ENCODE results near the gene DCTN2. TPM values are rescaled to one million over a fixed set of nuclear protein-coding genes. Genes with fewer than 3 reads are reported as not detected.

DCTN2 gene
- total RNA-seq, 4 donors from 2014 or later: 92.9 to 138 (median 130) TPM

DNA sequence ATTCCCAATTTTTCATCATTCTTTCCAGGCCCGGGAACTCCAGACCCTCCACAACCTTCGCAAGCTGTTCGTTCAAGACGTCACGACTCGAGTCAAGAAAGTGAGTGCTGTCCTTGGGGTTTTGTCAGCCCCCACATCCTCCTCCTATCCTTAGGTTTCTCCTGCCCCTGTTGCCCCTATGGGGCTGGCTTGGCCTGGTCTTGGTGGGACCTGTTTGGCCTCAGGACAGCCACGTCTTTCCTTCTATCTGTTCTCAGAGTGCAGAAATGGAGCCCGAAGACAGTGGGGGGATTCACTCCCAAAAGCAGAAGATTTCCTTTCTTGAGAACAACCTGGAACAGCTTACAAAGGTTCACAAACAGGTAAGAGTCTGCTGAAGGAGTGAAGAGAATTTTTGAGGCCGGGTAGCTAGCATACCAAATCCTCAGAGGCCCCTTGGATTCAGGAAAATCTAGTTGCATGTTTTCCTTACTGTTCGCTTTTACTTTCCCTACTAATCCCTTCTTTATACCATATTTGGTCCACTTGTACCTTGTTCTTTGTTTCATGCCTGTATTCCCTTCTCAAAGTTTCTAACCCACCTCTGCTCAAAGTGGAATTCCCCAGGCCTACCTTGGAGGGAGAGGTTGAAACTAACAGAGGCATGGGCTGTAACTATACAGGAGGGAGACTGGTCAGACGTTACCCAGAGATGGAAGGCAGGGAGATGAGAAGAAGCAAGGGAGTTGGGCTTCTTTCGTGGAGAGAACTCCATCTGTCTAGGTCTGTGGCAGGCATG, 31.2 kb upstream of the DCTN2 start:
- Histone ChIP-seq H3K9me3 (no peaks in the 10 kb centered on the region), H3K36me3 (no peaks in the 10 kb centered on the region), H3K4me3 (no peak overlapping the region), H3K27ac (no peak overlapping the region), H3K27me3 (no peaks in the 10 kb centered on the region), H3K4me1 (no peaks in the 10 kb centered on the region)
- WGBS, 2 donors: 80 to 86% methylated on average over 12 of the region's 12 CpGs
- DNase-seq (ENCODE audit: low spot score in 2 of 2): no peak
- TF ChIP-seq, protein P1, sequence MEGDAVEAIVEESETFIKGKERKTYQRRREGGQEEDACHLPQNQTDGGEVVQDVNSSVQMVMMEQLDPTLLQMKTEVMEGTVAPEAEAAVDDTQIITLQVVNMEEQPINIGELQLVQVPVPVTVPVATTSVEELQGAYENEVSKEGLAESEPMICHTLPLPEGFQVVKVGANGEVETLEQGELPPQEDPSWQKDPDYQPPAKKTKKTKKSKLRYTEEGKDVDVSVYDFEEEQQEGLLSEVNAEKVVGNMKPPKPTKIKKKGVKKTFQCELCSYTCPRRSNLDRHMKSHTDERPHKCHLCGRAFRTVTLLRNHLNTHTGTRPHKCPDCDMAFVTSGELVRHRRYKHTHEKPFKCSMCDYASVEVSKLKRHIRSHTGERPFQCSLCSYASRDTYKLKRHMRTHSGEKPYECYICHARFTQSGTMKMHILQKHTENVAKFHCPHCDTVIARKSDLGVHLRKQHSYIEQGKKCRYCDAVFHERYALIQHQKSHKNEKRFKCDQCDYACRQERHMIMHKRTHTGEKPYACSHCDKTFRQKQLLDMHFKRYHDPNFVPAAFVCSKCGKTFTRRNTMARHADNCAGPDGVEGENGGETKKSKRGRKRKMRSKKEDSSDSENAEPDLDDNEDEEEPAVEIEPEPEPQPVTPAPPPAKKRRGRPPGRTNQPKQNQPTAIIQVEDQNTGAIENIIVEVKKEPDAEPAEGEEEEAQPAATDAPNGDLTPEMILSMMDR (IDR thresholded peaks at IDR 0.05): no peak
- TF ChIP-seq EP300 (IDR thresholded peaks at IDR 0.05) (no peak), POLR2A (IDR thresholded peaks at IDR 0.05) (no peak)

DNA sequence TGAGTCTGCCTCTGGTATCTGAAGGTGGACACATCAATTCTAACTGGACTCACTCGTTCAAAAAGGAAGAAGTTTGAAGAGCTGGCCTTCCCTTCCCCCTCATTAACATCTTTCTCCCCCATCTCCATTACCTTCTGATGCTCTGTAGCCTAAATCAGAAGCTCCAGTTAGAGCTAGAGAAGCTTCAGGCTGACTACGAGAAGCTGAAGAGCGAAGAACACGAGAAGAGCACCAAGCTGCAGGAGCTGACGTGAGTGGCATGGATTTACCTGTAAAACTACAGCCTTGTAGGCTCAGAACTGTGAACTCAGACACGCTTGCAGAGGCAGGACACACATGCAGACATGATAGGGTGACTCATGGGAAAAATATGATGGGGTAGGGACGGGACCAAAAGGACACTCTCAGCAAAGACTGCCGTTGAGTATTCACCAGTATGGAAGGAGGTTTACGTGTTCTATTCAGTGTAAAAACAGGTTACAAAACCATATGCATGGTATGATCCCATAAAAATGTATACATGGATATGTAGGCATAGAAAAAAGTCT, 29.7 kb upstream of the DCTN2 start:
- H3K4me3 ChIP-seq: no peak overlapping the region
- H3K36me3 ChIP-seq: no peaks in the 10 kb centered on the region
- no peaks in the 10 kb centered on the region for H3K4me1 ChIP-seq
- no peaks in the 10 kb centered on the region for H3K9me3 ChIP-seq
- no peak overlapping the region for H3K27ac ChIP-seq
- TF ChIP-seq, protein P1 (IDR thresholded peaks at IDR 0.05): no peak
- TF ChIP-seq POLR2A (IDR thresholded peaks at IDR 0.05): no peak
- no peak for TF ChIP-seq EP300 (IDR thresholded peaks at IDR 0.05)
- 80 to 83% methylated on average over 9 of the region's 9 CpGs for WGBS, 2 donors
- no peaks in the 10 kb centered on the region for H3K27me3 ChIP-seq
- no peak for DNase-seq (ENCODE audit: low spot score in 2 of 2)

DNA sequence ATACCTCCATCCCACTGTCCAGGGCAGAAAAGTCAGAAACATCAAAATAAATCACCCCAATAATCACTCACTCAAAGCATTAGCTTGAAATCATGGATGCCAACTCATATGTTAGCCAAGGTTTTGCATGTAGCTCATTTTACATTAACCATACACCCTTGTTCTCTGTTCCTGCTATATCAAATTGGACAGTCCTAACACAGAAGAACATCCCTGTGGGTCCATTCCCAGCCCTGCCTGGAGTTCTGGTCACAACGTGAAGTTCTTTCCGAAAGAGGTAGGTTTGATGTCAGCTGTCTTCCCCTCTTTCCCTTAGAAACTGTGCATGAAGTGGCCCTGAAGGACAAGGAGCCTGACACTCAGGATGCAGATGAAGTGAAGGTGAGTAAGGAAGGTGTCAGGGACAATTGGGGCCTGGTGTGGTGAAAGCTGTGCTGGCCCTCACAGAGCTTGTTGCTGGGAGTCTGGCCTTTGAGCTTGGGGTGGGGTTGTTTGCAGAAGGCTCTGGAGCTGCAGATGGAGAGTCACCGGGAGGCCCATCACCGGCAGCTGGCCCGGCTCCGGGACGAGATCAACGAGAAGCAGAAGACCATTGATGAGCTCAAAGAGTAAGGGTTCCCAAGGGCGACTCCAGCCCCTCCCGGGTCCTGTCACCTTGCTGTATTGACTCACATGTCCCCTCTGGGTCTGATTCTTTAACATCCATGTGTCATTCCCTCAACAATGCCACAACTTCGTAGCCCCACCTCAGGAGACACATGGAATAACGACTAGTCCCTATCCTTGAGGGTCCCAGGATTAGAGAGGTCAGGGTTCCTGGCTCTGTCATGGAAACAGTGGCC, 29.0 kb upstream of the DCTN2 start:
- H3K4me3 ChIP-seq: no peak overlapping the region
- no peaks in the 10 kb centered on the region for H3K9me3 ChIP-seq
- TF ChIP-seq POLR2A (IDR thresholded peaks at IDR 0.05) (no peak), EP300 (IDR thresholded peaks at IDR 0.05) (no peak)
- TF ChIP-seq, protein P1 (IDR thresholded peaks at IDR 0.05): no peak
- DNase-seq (ENCODE audit: low spot score in 2 of 2): no peak
- H3K36me3 ChIP-seq: no peaks in the 10 kb centered on the region
- 75 to 79% methylated on average over 12 of the region's 12 CpGs for WGBS, 2 donors
- H3K4me1 ChIP-seq: no peaks in the 10 kb centered on the region
- no peak overlapping the region for H3K27ac ChIP-seq
- H3K27me3 ChIP-seq: no peaks in the 10 kb centered on the region

GRCh38 chr12:57574795-57575194, 27.8 kb upstream of the DCTN2 start:
- H3K36me3 ChIP-seq: no peaks in the 10 kb centered on the region
- no peaks in the 10 kb centered on the region for H3K9me3 ChIP-seq
- no peak for DNase-seq (ENCODE audit: low spot score in 2 of 2)
- no peaks in the 10 kb centered on the region for H3K4me1 ChIP-seq
- no peak for TF ChIP-seq EP300 (IDR thresholded peaks at IDR 0.05)
- no peak for TF ChIP-seq POLR2A (IDR thresholded peaks at IDR 0.05)
- TF ChIP-seq, protein P1 (IDR thresholded peaks at IDR 0.05): no peak
- 78 to 81% methylated on average over 10 of the region's 10 CpGs for whole genome bisulfite sequencing, 2 donors
- no peak overlapping the region for H3K4me3 ChIP-seq
- H3K27ac ChIP-seq: no peak overlapping the region
- H3K27me3 ChIP-seq: no peaks in the 10 kb centered on the region
